Glomerular visceral epithelial cell (primary cell): Measurements from ENCODE around the gene DHRS3.
"Not testable (repeated sequence)": the region's sequence is repeated elsewhere in the genome, so short reads cannot be mapped to it uniquely, and the experiment has no call there.

Source experiments
- DNase-seq: peaks from one replicate; pipeline ENCODE4 v3.0.0-alpha.2; 2016; ENCODE audit errors: extremely low spot score

Gene DHRS3

GRCh38 chr1:12578860-12579422 is 39.1 kb downstream of the DHRS3 start:
- no peak for DNase-seq

GRCh38 chr1:12577020-12577419 is 41.0 kb downstream of the DHRS3 start:
- DNase-seq, result no peak

GRCh38 chr1:12574757-12575139 is 43.3 kb downstream of the DHRS3 start:
- DNase-seq, result no peak

- DNase-seq, result no peak
These were observed 44.8 kb downstream of the DHRS3 start for GRCh38 chr1:12573015-12573825.

GRCh38 chr1:12572522-12572921 is 45.5 kb downstream of the DHRS3 start:
- DNase-seq, result peak; percentile 27

GRCh38 chr1:12570291-12570690 is 47.7 kb downstream of the DHRS3 start:
- DNase-seq, result no peak

- no peak for DNase-seq
These were observed 49.8 kb downstream of the DHRS3 start for GRCh38 chr1:12568009-12568767.

GRCh38 chr1:12567288-12567819 is 50.7 kb downstream of the DHRS3 start:
- DNase-seq, result no peak

GRCh38 chr1:12566484-12567287 is 51.3 kb downstream of the DHRS3 start:
- no peak for DNase-seq

GRCh38 chr1:12565966-12566352 is 52.1 kb downstream of the DHRS3 start:
- peak; percentile 17 for DNase-seq

GRCh38 chr1:12565094-12565965 is 52.7 kb downstream of the DHRS3 start:
- DNase-seq, result no peak

GRCh38 chr1:12564251-12564650 is 53.8 kb downstream of the DHRS3 start:
- DNase-seq, result not testable (repeated sequence)

GRCh38 chr1:12562955-12563576 is 54.9 kb downstream of the DHRS3 start:
- DNase-seq, result no peak

- no peak for DNase-seq
These were observed 56.9 kb downstream of the DHRS3 start for GRCh38 chr1:12561121-12561520.

- no peak for DNase-seq
These were observed 60.8 kb downstream of the DHRS3 start for GRCh38 chr1:12556957-12557935.

GRCh38 chr1:12556368-12556930 is 61.6 kb downstream of the DHRS3 start:
- peak; percentile 36 for DNase-seq

- no peak for DNase-seq
These were observed 62.3 kb downstream of the DHRS3 start for GRCh38 chr1:12555411-12556367.
